ENCODE measurements around the gene PPP1CA.

DNA sequence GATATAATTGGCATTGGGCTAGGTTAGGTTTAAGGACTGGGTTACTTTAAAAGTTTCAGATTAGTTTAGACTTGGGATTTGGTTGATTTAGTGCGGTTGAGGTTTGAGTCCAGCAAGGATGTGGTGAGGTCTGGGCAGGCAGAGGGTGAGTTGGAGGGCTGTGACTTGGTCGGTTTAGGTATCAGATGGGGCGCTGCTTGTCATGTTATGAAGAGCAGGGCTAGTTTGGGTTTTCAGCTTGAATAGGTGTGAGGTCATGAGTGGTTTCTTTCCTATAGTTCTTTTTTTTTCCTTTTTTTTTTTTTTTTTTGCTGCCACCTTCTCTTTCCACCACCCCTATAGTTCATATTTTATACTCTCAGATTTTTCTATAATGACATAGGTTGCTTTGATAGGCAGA lies 33.0 kb downstream of the PPP1CA start:
- TF ChIP-seq EZH2 (IDR thresholded peaks at IDR 0.05; ENCODE audit: low read length, missing control alignments) = no peak
- TF ChIP-seq, protein P1, sequence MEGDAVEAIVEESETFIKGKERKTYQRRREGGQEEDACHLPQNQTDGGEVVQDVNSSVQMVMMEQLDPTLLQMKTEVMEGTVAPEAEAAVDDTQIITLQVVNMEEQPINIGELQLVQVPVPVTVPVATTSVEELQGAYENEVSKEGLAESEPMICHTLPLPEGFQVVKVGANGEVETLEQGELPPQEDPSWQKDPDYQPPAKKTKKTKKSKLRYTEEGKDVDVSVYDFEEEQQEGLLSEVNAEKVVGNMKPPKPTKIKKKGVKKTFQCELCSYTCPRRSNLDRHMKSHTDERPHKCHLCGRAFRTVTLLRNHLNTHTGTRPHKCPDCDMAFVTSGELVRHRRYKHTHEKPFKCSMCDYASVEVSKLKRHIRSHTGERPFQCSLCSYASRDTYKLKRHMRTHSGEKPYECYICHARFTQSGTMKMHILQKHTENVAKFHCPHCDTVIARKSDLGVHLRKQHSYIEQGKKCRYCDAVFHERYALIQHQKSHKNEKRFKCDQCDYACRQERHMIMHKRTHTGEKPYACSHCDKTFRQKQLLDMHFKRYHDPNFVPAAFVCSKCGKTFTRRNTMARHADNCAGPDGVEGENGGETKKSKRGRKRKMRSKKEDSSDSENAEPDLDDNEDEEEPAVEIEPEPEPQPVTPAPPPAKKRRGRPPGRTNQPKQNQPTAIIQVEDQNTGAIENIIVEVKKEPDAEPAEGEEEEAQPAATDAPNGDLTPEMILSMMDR (conservative IDR thresholded peaks at IDR 0.05 in 1 of 2, IDR thresholded peaks at IDR 0.05 in 1 of 2; ENCODE audit: low read depth in 1 of 2, low read length in 2 of 2) = no peak

Measured in fibroblast of lung (primary cell).